BE2C (cell line): ENCODE results near the gene PRMT7.

Experiments
- DNase-seq: peaks from one replicate; pipeline ENCODE4 v3.0.0-alpha.2; 2020
- H3K27me3 ChIP-seq: fragments of 250-450 bp; sonication (Bioruptor Pico); 2 replicates; pipeline ENCODE4 v1.5.1; 2020; ENCODE audit warnings: mild to moderate bottlenecking
- H3K36me3 ChIP-seq: fragments of 250-450 bp; sonication (Bioruptor Pico); 2 replicates; pipeline ENCODE4 v1.5.1; 2020; ENCODE audit warnings: mild to moderate bottlenecking
- H3K4me1 ChIP-seq: fragments of 250-450 bp; sonication (Bioruptor Pico); 2 replicates; pipeline ENCODE4 v1.5.1; 2020
- H3K4me3 ChIP-seq: 2 replicates; pipeline ENCODE4 v1.5.1; 2011; ENCODE audit warnings: low read depth, low read length
- H3K9me3 ChIP-seq: fragments of 250-450 bp; sonication (Bioruptor Pico); 2 replicates; pipeline ENCODE4 v1.5.1; 2020
- CTCF ChIP-seq: IDR thresholded peaks from 2 replicates; pipeline ENCODE4 v1.5.1; 2012; ENCODE audit warnings: mild to moderate bottlenecking, low read depth, low read length

PRMT7 gene

GRCh38 chr16:68389750-68390371 is 79.0 kb downstream of the PRMT7 start:
- TF ChIP-seq CTCF = no peak
- no peak for DNase-seq
- no peaks in the 10 kb centered on the region for H3K36me3 ChIP-seq
- H3K4me3 ChIP-seq = no peak overlapping the region
- H3K9me3 ChIP-seq = no peaks in the 10 kb centered on the region
- no peaks in the 10 kb centered on the region for H3K27me3 ChIP-seq
- no peaks in the 10 kb centered on the region for H3K4me1 ChIP-seq

GRCh38 chr16:68393333-68393732 is 82.5 kb downstream of the PRMT7 start:
- Histone ChIP-seq H3K9me3 (no peaks in the 10 kb centered on the region), H3K27me3 (no peaks in the 10 kb centered on the region), H3K4me1 (no peaks in the 10 kb centered on the region), H3K36me3 (no peaks in the 10 kb centered on the region), H3K4me3 (no peak overlapping the region)
- no peak for DNase-seq
- no peak for TF ChIP-seq CTCF

- Histone ChIP-seq H3K36me3 (no peaks in the 10 kb centered on the region), H3K4me1 (no peaks in the 10 kb centered on the region; the same call in 1 of the 2 replicates), H3K4me3 (no peak overlapping the region), H3K9me3 (no peaks in the 10 kb centered on the region), H3K27me3 (no peaks in the 10 kb centered on the region)
- TF ChIP-seq CTCF = no peak
- no peak for DNase-seq
Measured at GRCh38 chr16:68395167-68395786, 84.5 kb downstream of the PRMT7 start.

DNA sequence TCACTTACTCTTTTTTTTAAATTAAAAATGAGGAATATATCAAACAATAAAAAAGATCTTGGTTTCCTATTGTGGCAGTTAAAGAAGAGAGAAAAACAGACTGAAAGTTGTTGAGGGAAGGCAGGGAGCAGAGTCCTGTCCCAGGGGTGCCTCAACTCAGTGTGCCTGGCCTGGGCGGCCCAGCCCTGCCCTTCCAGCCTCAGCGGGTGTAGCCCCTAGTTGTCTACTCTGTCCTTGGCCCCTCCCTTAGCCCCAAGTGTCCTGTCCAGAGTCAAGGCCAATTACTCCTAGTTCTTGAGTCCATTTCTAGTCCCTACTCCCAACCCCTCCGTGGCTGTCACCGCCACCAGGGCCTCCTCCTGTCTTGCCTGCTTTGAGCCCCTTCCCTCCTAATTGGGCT is 85.0 kb downstream of the PRMT7 start:
- peaks cover 2% of the 10 kb centered on the region; the same call in 1 of the 2 replicates for H3K4me1 ChIP-seq
- H3K27me3 ChIP-seq = no peaks in the 10 kb centered on the region
- DNase-seq = no peak
- TF ChIP-seq CTCF = no peak
- no peaks in the 10 kb centered on the region for H3K9me3 ChIP-seq
- no peak overlapping the region for H3K4me3 ChIP-seq
- no peaks in the 10 kb centered on the region for H3K36me3 ChIP-seq

DNA sequence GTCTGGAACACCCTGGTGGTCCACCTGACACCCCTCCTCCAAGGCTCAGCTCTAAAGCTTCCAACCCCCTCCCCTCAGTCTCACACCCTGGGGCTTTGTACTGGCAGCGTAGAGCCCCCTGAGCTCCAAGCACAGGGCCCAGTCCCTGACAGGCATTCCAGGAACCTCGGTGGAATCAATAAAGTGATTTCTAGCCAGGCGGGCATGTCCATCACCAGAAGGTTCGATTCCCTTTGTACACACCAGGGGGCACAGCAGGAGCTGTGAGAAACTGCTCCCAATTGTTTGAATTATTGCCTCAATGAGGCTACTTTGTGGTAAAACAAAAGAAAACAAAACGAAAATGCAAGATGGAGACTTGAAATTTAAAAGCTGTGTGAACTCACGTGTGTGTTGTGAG is 85.7 kb downstream of the PRMT7 start:
- Histone ChIP-seq H3K4me3 (no peak overlapping the region), H3K36me3 (no peaks in the 10 kb centered on the region), H3K27me3 (no peaks in the 10 kb centered on the region), H3K9me3 (no peaks in the 10 kb centered on the region), H3K4me1 (peaks cover 2% of the 10 kb centered on the region; the same call in 1 of the 2 replicates)
- peak; percentile 68 for TF ChIP-seq CTCF
- DNase-seq = peak; percentile 46

- H3K4me1 ChIP-seq = peaks cover 2% of the 10 kb centered on the region; the same call in 1 of the 2 replicates
- H3K27me3 ChIP-seq = no peaks in the 10 kb centered on the region
- TF ChIP-seq CTCF = no peak
- DNase-seq = no peak
- no peak overlapping the region for H3K4me3 ChIP-seq
- H3K9me3 ChIP-seq = no peaks in the 10 kb centered on the region
- H3K36me3 ChIP-seq = no peaks in the 10 kb centered on the region
Measured at GRCh38 chr16:68397710-68398201, 86.9 kb downstream of the PRMT7 start.
